Panc1 (cell line): ENCODE data around the gene EVI5. TPM values are rescaled to one million over a fixed set of nuclear protein-coding genes. Genes with fewer than 3 reads are reported as not detected.

Experiments used
- ATAC-seq: fragments of 200-7000 bp; cut with Tn5 transposase; 2 replicates; pipeline ENCODE4 v1.9.1; 2020; ENCODE audit warnings: mild to moderate bottlenecking, moderate library complexity
- BruUV-seq: library from RNA; stranded (reverse); fragments of 400-500 nt; replicated peaks from 2 replicates; lab custom pipeline; 2021; lab: Mats Ljungman, UMichigan
- CTCF ChIA-PET: fragments of 300-600 bp; sonication (Branson Sonifier 250); formaldehyde crosslinking; loops from one replicate; lab custom pipeline; 2022; ENCODE audit warnings: antibody characterized with exemption; lab: Charles Lee
- POLR2A ChIA-PET: fragments of 300-600 bp; sonication (Branson Sonifier 250); formaldehyde crosslinking; loops from one replicate; lab custom pipeline; 2022; ENCODE audit warnings: antibody characterized with exemption; lab: Charles Lee
- DNase-seq: peaks from one replicate; pipeline ENCODE4 v3.0.0-alpha.2; 2010; ENCODE audit warnings: low read depth, low spot score
- H3K27ac ChIP-seq: 2 replicates; pipeline ENCODE4 v1.5.1; 2011; ENCODE audit warnings: mild to moderate bottlenecking, low read length, inconsistent platforms
- H3K27me3 ChIP-seq: fragments of 200-500 bp; sonication (Bioruptor generic); 2 replicates; pipeline ENCODE4 v1.6.0; 2014; ENCODE audit warnings: low read length, inconsistent platforms; ENCODE audit not compliant: control insufficient read depth, insufficient read depth
- H3K36me3 ChIP-seq: fragments of 200-500 bp; sonication (Bioruptor generic); 2 replicates; pipeline ENCODE4 v1.5.1; 2014; ENCODE audit warnings: inconsistent platforms, mild to moderate bottlenecking, low read length, moderate library complexity; ENCODE audit not compliant: control insufficient read depth, insufficient read depth
- H3K4me1 ChIP-seq: 2 replicates; pipeline ENCODE4 v1.5.1; 2011; ENCODE audit warnings: inconsistent platforms, mild to moderate bottlenecking, low read length, moderate library complexity; ENCODE audit not compliant: control insufficient read depth, insufficient read depth
- H3K4me3 ChIP-seq, 2 experiments: 2 replicates each; pipeline ENCODE4 v1.5.1; 2011 to 2012; ENCODE audit warnings: low read depth in 2 of 2, low read length in 2 of 2, mild to moderate bottlenecking in 2 of 2, inconsistent platforms in 1 of 2, moderate library complexity in 1 of 2
- H3K9me3 ChIP-seq: fragments of 200-500 bp; sonication (Bioruptor generic); 2 replicates; pipeline ENCODE4 v1.5.1; 2014; ENCODE audit warnings: low read depth, mild to moderate bottlenecking, inconsistent platforms, low read length, moderate library complexity; ENCODE audit not compliant: control insufficient read depth, insufficient read depth
- CTCF ChIP-seq: fragments of 450-650 bp; IDR thresholded peaks from 2 replicates; pipeline ENCODE4 v1.5.1; 2017; ENCODE audit warnings: mild to moderate bottlenecking
- POLR2AphosphoS5 ChIP-seq: IDR thresholded peaks from 2 replicates; pipeline ENCODE4 v1.6.1; 2012; ENCODE audit warnings: mild to moderate bottlenecking, low read depth, low read length, moderate library complexity
- REST ChIP-seq, 2 experiments: IDR thresholded peaks; 2 replicates each; pipeline ENCODE4 v1.6.1; 2011 to 2012; ENCODE audit warnings: low read depth in 2 of 2, control low read depth in 1 of 2, low read length in 1 of 2, mild to moderate bottlenecking in 1 of 2, moderate library complexity in 1 of 2; ENCODE audit not compliant: insufficient read depth in 1 of 2
- SIN3A ChIP-seq: IDR thresholded peaks from 2 replicates; pipeline ENCODE4 v1.6.1; 2012; ENCODE audit warnings: low read depth, mild to moderate bottlenecking, low read length, moderate library complexity, borderline replicate concordance; ENCODE audit not compliant: insufficient read depth
- TCF7L2 ChIP-seq: IDR thresholded peaks from 2 replicates; pipeline ENCODE4 v1.6.1; 2011; ENCODE audit warnings: mild to moderate bottlenecking, low read depth, low read length, inconsistent platforms
- in situ Hi-C: cut with HindIII; loops from 2 replicates; pipeline ENCODE4 v1.10.0; 2016; ENCODE audit warnings: low sequenced_read_pairs, low pct_unique_long_range_greater_than_20kb
- intact Hi-C: fragments of 100-400 bp; cut with micrococcal nuclease; formaldehyde crosslinking; loops from one replicate; pipeline ENCODE4 v1.10.0; 2022; ENCODE audit not compliant: unreplicated experiment
- total RNA-seq: library from RNA; stranded (reverse); gene quantifications from one replicate; pipeline ENCODE4 v1.2.1, GENCODE V29; 2021; ENCODE audit not compliant: unreplicated experiment

Gene EVI5
- total RNA-seq, 1 experiment from 2014 or later = 21.2 TPM

GRCh38 chr1:92756537-92756936 is 28.4 kb downstream of the EVI5 start:
- Histone ChIP-seq H3K9me3 (no peaks in the 10 kb centered on the region), H3K27me3 (no peaks in the 10 kb centered on the region), H3K4me1 (no peaks in the 10 kb centered on the region), H3K36me3 (no peaks in the 10 kb centered on the region; the same call in 1 of the 2 replicates), H3K4me3 (no peak overlapping the region), H3K27ac (no peak overlapping the region)
- POLR2A ChIA-PET = no interaction called here
- in situ Hi-C loops (no loop called here), intact Hi-C loops (no loop called here)
- TF ChIP-seq REST (IDR thresholded peaks at IDR 0.05; ENCODE audit: insufficient read depth in 1 of 2, low read depth in 2 of 2, low read length in 1 of 2) = no peak
- TF ChIP-seq CTCF = no peak
- TF ChIP-seq SIN3A = no peak
- no peak for TF ChIP-seq POLR2AphosphoS5
- no peak for TF ChIP-seq TCF7L2
- DNase-seq (no peak), ATAC-seq (no peak)
- CTCF ChIA-PET = no interaction called here
- no TSS peak for BruUV-seq

- no peak for DNase-seq
- H3K4me1 ChIP-seq = no peaks in the 10 kb centered on the region
- H3K9me3 ChIP-seq = no peaks in the 10 kb centered on the region
- no peak for TF ChIP-seq POLR2AphosphoS5
- TF ChIP-seq REST (IDR thresholded peaks at IDR 0.05; ENCODE audit: insufficient read depth in 1 of 2, low read depth in 2 of 2, low read length in 1 of 2) = no peak
- TF ChIP-seq TCF7L2 = no peak
- no peak for TF ChIP-seq CTCF
- TF ChIP-seq SIN3A = no peak
- in situ Hi-C loops (no loop called here), intact Hi-C loops (no loop called here)
- H3K27me3 ChIP-seq = no peaks in the 10 kb centered on the region
- no peak for ATAC-seq
- no TSS peak for BruUV-seq
- no peak overlapping the region for H3K4me3 ChIP-seq
- H3K27ac ChIP-seq = no peak overlapping the region
- CTCF ChIA-PET = no interaction called here
- POLR2A ChIA-PET = no interaction called here
- H3K36me3 ChIP-seq = no peaks in the 10 kb centered on the region; the same call in 1 of the 2 replicates
These were observed 29.1 kb downstream of the EVI5 start for GRCh38 chr1:92755541-92756461.
